AG09309 (cell line): Measurements from ENCODE around the gene SYT3.

ENCODE experiments used
- DNase-seq: peaks from one replicate; pipeline ENCODE4 v3.0.0-alpha.2; 2010; ENCODE audit warnings: low read depth
- H3K4me3 ChIP-seq: 2 replicates; pipeline ENCODE4 v1.5.1; 2011; ENCODE audit warnings: mild to moderate bottlenecking, low read depth, low read length, moderate library complexity; ENCODE audit not compliant: control insufficient read depth
- CTCF ChIP-seq: IDR thresholded peaks from 2 replicates; pipeline ENCODE4 v1.5.1; 2011; ENCODE audit warnings: mild to moderate bottlenecking, low read depth, low read length, inconsistent platforms; ENCODE audit not compliant: insufficient read depth, control insufficient read depth; ENCODE audit errors: missing control alignments

SYT3 gene

GRCh38 chr19:50629801-50630200, 9.9 kb downstream of the SYT3 start:
- no peak for TF ChIP-seq CTCF
- no peak for DNase-seq
- no peak overlapping the region for H3K4me3 ChIP-seq

GRCh38 chr19:50629194-50629593, 10.5 kb downstream of the SYT3 start:
- DNase-seq, result no peak
- TF ChIP-seq CTCF, result no peak
- no peak overlapping the region for H3K4me3 ChIP-seq

GRCh38 chr19:50628551-50628950, 11.1 kb downstream of the SYT3 start:
- no peak overlapping the region for H3K4me3 ChIP-seq
- no peak for DNase-seq
- no peak for TF ChIP-seq CTCF

DNA sequence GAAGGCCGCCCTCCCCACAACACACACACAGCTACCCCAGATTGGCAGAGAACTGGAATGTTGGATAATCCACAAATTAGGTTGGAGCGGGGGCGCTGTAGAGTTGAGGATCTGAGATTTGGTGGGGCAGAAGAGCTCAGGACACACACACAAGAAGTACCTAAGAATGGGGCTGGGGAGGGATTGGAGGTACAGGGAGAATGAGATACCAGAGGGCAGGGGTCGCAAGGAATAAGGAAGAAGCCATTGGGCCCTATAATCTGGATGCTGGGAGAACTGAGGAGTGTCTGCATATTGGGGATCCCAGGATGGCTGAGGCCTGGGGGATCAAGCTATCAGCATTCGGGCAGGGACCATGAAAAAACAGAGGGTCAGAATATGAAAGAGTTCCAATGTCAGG, 11.5 kb downstream of the SYT3 start:
- no peak for TF ChIP-seq CTCF
- DNase-seq, result no peak
- no peak overlapping the region for H3K4me3 ChIP-seq

GRCh38 chr19:50626795-50627194, 12.9 kb downstream of the SYT3 start:
- H3K4me3 ChIP-seq, result no peak overlapping the region
- no peak for DNase-seq
- TF ChIP-seq CTCF, result no peak

DNA sequence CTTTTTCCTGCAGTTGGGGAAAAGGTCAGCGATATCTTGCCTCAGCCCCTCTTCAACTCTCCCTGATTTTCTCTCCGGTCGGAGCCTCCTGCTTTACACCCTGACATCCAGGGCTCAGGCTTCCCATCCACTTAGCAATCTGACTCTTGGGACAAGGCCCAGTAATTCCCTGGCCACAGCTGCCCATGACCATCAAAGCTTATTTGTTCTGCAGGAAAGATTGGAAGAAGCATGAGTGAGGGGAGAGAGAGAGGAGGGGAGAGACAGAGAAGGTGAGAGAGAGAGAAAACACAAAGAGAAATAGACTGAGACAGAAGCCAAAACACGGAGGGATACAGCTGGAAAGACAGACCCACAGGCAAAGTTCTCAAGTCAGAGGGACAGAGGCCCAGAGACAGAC, 13.7 kb downstream of the SYT3 start:
- DNase-seq, result no peak
- no peak overlapping the region for H3K4me3 ChIP-seq

More for the DNA sequence above, 13.7 kb downstream of the SYT3 start:
- TF ChIP-seq CTCF, result no peak
